Activated CD8-positive, alpha-beta T cell treated with anti-CD3 and anti-CD28 coated beads for 36 hours (primary cell): Measurements from ENCODE around the gene FOXP3. TPM values are rescaled to one million over a fixed set of nuclear protein-coding genes. Genes with fewer than 3 reads are reported as not detected.
A peak's percentile ranks its signal among the peaks of the same experiment; 100 is the strongest.

Experiments
- ATAC-seq: fragments of 200-7000 bp; cut with Tn5 transposase; one replicate; pipeline ENCODE4 v1.10.0; 2021; ENCODE audit warnings: mild to moderate bottlenecking, moderate library complexity
- CTCF ChIA-PET: fragments of 350-600 bp; sonication (Branson Sonifier 250); formaldehyde crosslinking; loops from one replicate; lab custom pipeline; 2021; ENCODE audit warnings: antibody characterized with exemption; lab: Charles Lee
- POLR2A ChIA-PET: fragments of 350-600 bp; sonication (Branson Sonifier 250); formaldehyde crosslinking; loops from one replicate; lab custom pipeline; 2021; ENCODE audit warnings: antibody characterized with exemption; lab: Charles Lee
- DNase-seq: peaks from one replicate; pipeline ENCODE4 v3.0.0-alpha.2; 2020
- H3K27ac Mint-ChIP-seq: one replicate; pipeline ENCODE4 v1.8.0; 2021; ENCODE audit warnings: mild to moderate bottlenecking, mixed read lengths
- H3K27me3 Mint-ChIP-seq: one replicate; pipeline ENCODE4 v1.8.0; 2021; ENCODE audit warnings: mixed read lengths
- H3K36me3 Mint-ChIP-seq: one replicate; pipeline ENCODE4 v1.8.0; 2021; ENCODE audit warnings: low read depth, mixed read lengths
- H3K4me1 Mint-ChIP-seq: one replicate; pipeline ENCODE4 v1.8.0; 2021; ENCODE audit warnings: low read depth, mixed read lengths
- H3K4me3 Mint-ChIP-seq: one replicate; pipeline ENCODE4 v1.8.0; 2021; ENCODE audit warnings: mild to moderate bottlenecking, moderate library complexity, mixed read lengths
- H3K9me3 Mint-ChIP-seq: one replicate; pipeline ENCODE4 v1.8.0; 2021; ENCODE audit warnings: mixed read lengths
- intact Hi-C: fragments of 100-400 bp; cut with micrococcal nuclease; formaldehyde crosslinking; loops from one replicate; pipeline ENCODE4 v1.10.0; 2022
- total RNA-seq, 2 experiments: library from RNA; stranded (reverse); gene quantifications; one replicate each; pipeline ENCODE4 v1.2.3, GENCODE V29; 2021
- TF ChIP-seq, protein P1 (sequence below): fragments of 200-600 bp; IDR thresholded peaks from one replicate; pipeline ENCODE4 v1.8.0; 2022; ENCODE audit warnings: antibody characterized with exemption, mild to moderate bottlenecking

The FOXP3 gene
- total RNA-seq, 2 experiments from 2014 or later, result 22.3 to 23.5 TPM

DNA sequence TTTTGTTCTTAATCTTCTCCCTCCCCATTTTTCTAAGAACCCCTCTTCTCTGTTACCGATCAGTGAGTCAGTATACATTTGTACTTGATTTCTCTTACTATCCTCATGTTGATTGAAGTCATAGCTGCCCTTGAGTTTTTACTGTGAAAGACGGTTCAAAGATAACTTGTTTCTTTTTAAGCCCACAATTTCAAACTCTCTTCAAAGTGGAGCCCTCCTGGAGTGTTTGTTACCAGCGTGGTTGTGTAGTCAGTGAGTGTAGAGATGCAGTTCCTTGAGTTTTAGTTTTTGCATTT, 13.0 kb upstream of the FOXP3 start:
- peaks cover 83% of the 10 kb centered on the region for H3K4me1 Mint-ChIP-seq

DNA sequence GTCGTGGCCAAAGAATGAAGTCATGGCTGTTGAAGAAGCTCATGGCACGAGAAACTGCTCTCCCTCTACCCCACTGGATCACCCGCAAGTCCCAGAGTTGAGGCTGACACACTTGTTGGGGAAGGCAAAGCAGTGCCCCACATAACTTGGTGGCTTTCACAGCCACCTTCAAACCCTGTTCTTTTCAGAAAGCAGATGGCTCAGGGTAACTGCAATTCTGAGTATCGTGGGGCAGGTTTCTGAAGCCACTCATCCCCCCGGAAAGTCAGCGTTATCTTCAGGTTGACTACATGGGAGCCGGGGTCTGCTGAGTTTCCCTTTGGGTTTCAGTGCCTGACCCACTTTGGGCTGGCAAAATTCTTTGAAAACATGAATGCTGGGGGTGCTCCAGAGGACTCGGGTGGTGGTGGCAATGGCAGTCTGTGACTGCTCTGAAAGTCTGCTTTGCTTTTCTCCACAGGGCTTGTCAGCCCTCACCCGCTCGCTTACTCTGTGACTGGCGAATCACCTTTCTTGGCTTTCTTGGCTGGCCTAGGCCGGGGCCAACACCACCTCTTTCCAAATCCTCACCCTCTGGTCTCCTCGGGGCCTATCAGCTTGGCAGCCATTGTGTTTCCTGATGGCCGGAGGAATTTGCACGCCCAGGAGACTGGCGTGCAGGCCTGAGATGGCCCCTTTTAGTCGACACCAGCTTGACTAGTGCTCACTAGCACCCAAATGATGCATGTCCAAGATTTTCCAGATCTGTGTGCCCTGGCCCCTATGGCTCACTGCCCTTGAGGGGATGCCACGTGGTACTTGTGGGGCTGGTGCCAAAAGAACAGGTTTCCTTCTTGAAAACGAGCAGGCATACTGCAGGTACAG, 12.4 kb upstream of the FOXP3 start:
- Mint-ChIP-seq H3K27ac (peak overlapping the region; percentile 99), H3K27me3 (no peaks in the 10 kb centered on the region), H3K4me3 (peak overlapping the region; percentile 64), H3K4me1 (peaks cover 81% of the 10 kb centered on the region), H3K36me3 (peaks cover 13% of the 10 kb centered on the region), H3K9me3 (no peaks in the 10 kb centered on the region)
- TF ChIP-seq, protein P1, sequence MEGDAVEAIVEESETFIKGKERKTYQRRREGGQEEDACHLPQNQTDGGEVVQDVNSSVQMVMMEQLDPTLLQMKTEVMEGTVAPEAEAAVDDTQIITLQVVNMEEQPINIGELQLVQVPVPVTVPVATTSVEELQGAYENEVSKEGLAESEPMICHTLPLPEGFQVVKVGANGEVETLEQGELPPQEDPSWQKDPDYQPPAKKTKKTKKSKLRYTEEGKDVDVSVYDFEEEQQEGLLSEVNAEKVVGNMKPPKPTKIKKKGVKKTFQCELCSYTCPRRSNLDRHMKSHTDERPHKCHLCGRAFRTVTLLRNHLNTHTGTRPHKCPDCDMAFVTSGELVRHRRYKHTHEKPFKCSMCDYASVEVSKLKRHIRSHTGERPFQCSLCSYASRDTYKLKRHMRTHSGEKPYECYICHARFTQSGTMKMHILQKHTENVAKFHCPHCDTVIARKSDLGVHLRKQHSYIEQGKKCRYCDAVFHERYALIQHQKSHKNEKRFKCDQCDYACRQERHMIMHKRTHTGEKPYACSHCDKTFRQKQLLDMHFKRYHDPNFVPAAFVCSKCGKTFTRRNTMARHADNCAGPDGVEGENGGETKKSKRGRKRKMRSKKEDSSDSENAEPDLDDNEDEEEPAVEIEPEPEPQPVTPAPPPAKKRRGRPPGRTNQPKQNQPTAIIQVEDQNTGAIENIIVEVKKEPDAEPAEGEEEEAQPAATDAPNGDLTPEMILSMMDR, result no peak
- CTCF ChIA-PET, result interaction anchor here (0.8 to 1.2 kb wide), 2 partner anchors 15 to 84 kb away, joined by 3 to 5 read pairs; no protein-coding TSS in a partner anchor
- POLR2A ChIA-PET, result interaction anchor here (0.7 to 1.4 kb wide), 6 partner anchors 9 to 76 kb away, joined by 3 to 7 read pairs (median 4); no protein-coding TSS in a partner anchor
- DNase-seq (peak; percentile 63), ATAC-seq (peak; percentile 28)
- intact Hi-C loops, result no loop called here

More for the DNA sequence above, 13.0 kb upstream of the FOXP3 start:
- POLR2A ChIA-PET, result interaction anchor here (0.7 to 1.4 kb wide), 4 partner anchors 10 to 77 kb away, joined by 3 to 7 read pairs (median 4); no protein-coding TSS in a partner anchor
- CTCF ChIA-PET, result interaction anchor here (0.9 kb wide), 1 partner anchor 14 kb away, joined by 3 read pairs; no protein-coding TSS in a partner anchor
- no peak for DNase-seq
- ATAC-seq, result peak; percentile 50
- Mint-ChIP-seq H3K27me3 (no peaks in the 10 kb centered on the region), H3K9me3 (no peaks in the 10 kb centered on the region), H3K4me3 (peak overlapping the region; percentile 64), H3K27ac (peak overlapping the region; percentile 99), H3K36me3 (peaks cover 13% of the 10 kb centered on the region)
- intact Hi-C loops, result no loop called here
- TF ChIP-seq, protein P1, result no peak

DNA sequence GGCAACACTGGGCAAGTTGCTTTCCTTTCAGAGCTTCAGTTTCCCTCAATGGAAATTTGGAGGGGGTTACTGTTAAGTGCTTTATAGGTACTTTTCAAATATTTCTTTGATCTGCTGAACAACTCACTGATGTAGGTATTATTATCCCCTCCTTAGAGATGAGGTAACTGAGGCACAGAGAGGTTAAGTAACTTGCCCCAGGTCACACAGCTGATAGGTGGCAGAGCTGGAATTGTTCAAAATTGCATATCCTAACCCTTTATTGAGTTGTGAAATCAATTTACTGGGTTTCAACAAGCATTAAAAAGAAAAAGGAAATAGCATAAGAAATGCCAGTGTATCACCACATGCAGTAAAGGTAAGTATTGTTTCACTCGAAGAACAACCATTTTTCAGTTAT, 11.7 kb upstream of the FOXP3 start:
- intact Hi-C loops, result no loop called here
- TF ChIP-seq, protein P1, result no peak
- H3K36me3 Mint-ChIP-seq, result peaks cover 18% of the 10 kb centered on the region
- no peaks in the 10 kb centered on the region for H3K27me3 Mint-ChIP-seq
- ChIA-PET CTCF (interaction anchor here (0.6 to 1.2 kb wide), 5 partner anchors 16 to 113 kb away, joined by 3 to 5 read pairs (median 3); no protein-coding TSS in a partner anchor), POLR2A (interaction anchor here (0.7 to 1.2 kb wide), 2 partner anchors 13 to 16 kb away, joined by 3 to 5 read pairs; no protein-coding TSS in a partner anchor)
- peaks cover 84% of the 10 kb centered on the region for H3K4me1 Mint-ChIP-seq
- peak overlapping the region; percentile 99 for H3K27ac Mint-ChIP-seq
- DNase-seq, result no peak
- ATAC-seq, result no peak
- no peak overlapping the region for H3K4me3 Mint-ChIP-seq
- no peaks in the 10 kb centered on the region for H3K9me3 Mint-ChIP-seq

DNA sequence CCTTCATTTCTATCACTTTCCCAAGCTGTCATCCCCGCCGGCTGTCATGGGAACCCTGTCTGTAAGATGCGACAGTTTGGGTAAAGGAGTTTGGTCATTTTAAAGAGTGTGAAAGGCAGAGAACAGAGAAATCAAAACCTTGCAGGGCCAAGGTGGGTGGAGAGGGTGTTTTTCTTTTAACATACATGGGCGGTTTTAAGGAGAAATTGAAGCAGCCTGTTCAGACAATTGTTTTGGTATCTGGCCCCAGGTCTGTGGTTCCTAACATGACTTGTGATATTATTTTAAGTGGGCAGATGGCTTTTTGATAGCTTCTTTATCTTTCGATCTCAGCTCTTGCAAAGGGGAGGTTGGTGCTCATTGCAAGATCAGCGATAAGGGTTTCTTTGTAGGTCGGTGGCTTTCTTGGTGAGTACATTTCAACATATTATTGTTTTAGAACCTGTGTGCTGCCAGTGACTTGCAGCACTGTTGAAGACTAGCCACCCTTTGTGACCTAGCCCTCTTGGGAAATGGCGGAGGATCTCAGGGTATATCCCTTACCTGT, 8.7 kb upstream of the FOXP3 start:
- intact Hi-C loops, result loop anchor here (5.0 kb wide), 1 partner anchor 81 kb away; no protein-coding TSS in a partner anchor
- peaks cover 23% of the 10 kb centered on the region for H3K36me3 Mint-ChIP-seq
- peak; percentile 5 for ATAC-seq
- CTCF ChIA-PET, result interaction anchor here (0.9 to 1.5 kb wide), 2 partner anchors 10 to 18 kb away, joined by 4 read pairs; partner anchors contain the start of gene FOXP3
- POLR2A ChIA-PET, result interaction anchor here (0.6 to 2.2 kb wide), 6 partner anchors 8 to 334 kb away, joined by 3 to 11 read pairs (median 3); partner anchors contain the start of gene FOXP3
- no peaks in the 10 kb centered on the region for H3K27me3 Mint-ChIP-seq
- H3K27ac Mint-ChIP-seq, result peak overlapping the region; percentile 99
- H3K4me1 Mint-ChIP-seq, result peaks cover 73% of the 10 kb centered on the region
- peak; percentile 76 for DNase-seq
- TF ChIP-seq, protein P1, result no peak
- H3K4me3 Mint-ChIP-seq, result peak overlapping the region; percentile 74
- H3K9me3 Mint-ChIP-seq, result no peaks in the 10 kb centered on the region
